Loucy (cell line): Measurements from ENCODE around the gene SLC30A2.

Experiments used
- H2AFZ ChIP-seq: fragments of 200-600 bp; sonication (generic); 2 replicates; pipeline ENCODE4 v1.6.0; 2016; ENCODE audit warnings: antibody characterized with exemption, mild to moderate bottlenecking, low read length, moderate library complexity
- H3F3A ChIP-seq: fragments of 200-600 bp; 2 replicates; pipeline ENCODE4 v1.6.0; 2016; ENCODE audit warnings: antibody characterized with exemption, low read depth, mild to moderate bottlenecking
- H3K27me3 ChIP-seq: fragments of 200-600 bp; sonication (generic); 2 replicates; pipeline ENCODE4 v1.6.1; 2014; ENCODE audit warnings: low read length, mild to moderate bottlenecking; ENCODE audit not compliant: insufficient read depth, poor library complexity, severe bottlenecking
- H3K36me3 ChIP-seq: fragments of 200-600 bp; sonication (generic); 2 replicates; pipeline ENCODE4 v1.6.1; 2016; ENCODE audit warnings: low read length; ENCODE audit not compliant: insufficient read depth
- H3K4me1 ChIP-seq: fragments of 200-600 bp; sonication (generic); 2 replicates; pipeline ENCODE4 v1.5.1; 2014; ENCODE audit warnings: low read length, mild to moderate bottlenecking; ENCODE audit not compliant: insufficient read depth, poor library complexity, severe bottlenecking
- H3K4me2 ChIP-seq: fragments of 200-600 bp; sonication (generic); 2 replicates; pipeline ENCODE4 v1.6.0; 2014; ENCODE audit warnings: antibody characterized with exemption, low read length, low read depth, mild to moderate bottlenecking; ENCODE audit not compliant: poor library complexity, severe bottlenecking
- H3K4me3 ChIP-seq: fragments of 200-600 bp; sonication (generic); 2 replicates; pipeline ENCODE4 v1.5.1; 2014; ENCODE audit warnings: low read length, mild to moderate bottlenecking, mixed read lengths; ENCODE audit not compliant: poor library complexity, severe bottlenecking
- H3K79me2 ChIP-seq: fragments of 200-600 bp; sonication (generic); 2 replicates; pipeline ENCODE4 v1.6.1; 2014; ENCODE audit warnings: low read length; ENCODE audit not compliant: insufficient read depth
- H3K9ac ChIP-seq: fragments of 200-600 bp; sonication (generic); 2 replicates; pipeline ENCODE4 v1.6.0; 2014; ENCODE audit warnings: mild to moderate bottlenecking, low read depth, low read length, moderate library complexity; ENCODE audit not compliant: poor library complexity, severe bottlenecking
- H3K9me2 ChIP-seq: fragments of 200-600 bp; sonication (generic); replicated peaks from 2 replicates; pipeline ENCODE4 v1.6.1; 2016; ENCODE audit warnings: low read depth, low read length, mixed read lengths
- H3K9me3 ChIP-seq: fragments of 200-600 bp; sonication (generic); 2 replicates; pipeline ENCODE4 v1.6.1; 2014; ENCODE audit warnings: mild to moderate bottlenecking, antibody characterized with exemption, low read length, low read depth; ENCODE audit not compliant: insufficient read depth
- H4K20me1 ChIP-seq: fragments of 200-600 bp; sonication (generic); 2 replicates; pipeline ENCODE4 v1.6.0; 2014; ENCODE audit warnings: antibody characterized with exemption, low read length, mild to moderate bottlenecking; ENCODE audit not compliant: insufficient read depth, poor library complexity, severe bottlenecking
- CTCF ChIP-seq: fragments of 200-600 bp; sonication (generic); conservative IDR thresholded peaks from 2 replicates; pipeline ENCODE4 v1.5.1; 2014; ENCODE audit warnings: mild to moderate bottlenecking, antibody characterized with exemption, low read length
- EZH2phosphoT487 ChIP-seq: fragments of 200-600 bp; IDR thresholded peaks from 2 replicates; pipeline ENCODE4 v1.6.1; 2018; ENCODE audit warnings: antibody characterized with exemption, mild to moderate bottlenecking, moderate library complexity, borderline replicate concordance

Gene SLC30A2

GRCh38 chr1:26009796-26010447 is 36.0 kb downstream of the SLC30A2 start:
- Histone ChIP-seq H3K79me2 (no peaks in the 10 kb centered on the region), H3K27me3 (no peaks in the 10 kb centered on the region), H3K36me3 (no peaks in the 10 kb centered on the region), H3K4me1 (peaks cover 3% of the 10 kb centered on the region), H3K9me2 (no peaks in the 10 kb centered on the region), H4K20me1 (no peaks in the 10 kb centered on the region), H3F3A (no peaks in the 10 kb centered on the region), H3K4me3 (no peak overlapping the region), H3K9ac (no peak overlapping the region), H2AFZ (no peak overlapping the region; the same call in 1 of the 2 replicates), H3K9me3 (no peaks in the 10 kb centered on the region), H3K4me2 (no peak overlapping the region)
- TF ChIP-seq CTCF = peak; percentile 50
- no peak for TF ChIP-seq EZH2phosphoT487

- no peak overlapping the region for H2AFZ ChIP-seq
- no peaks in the 10 kb centered on the region for H3K36me3 ChIP-seq
- no peaks in the 10 kb centered on the region for H3F3A ChIP-seq
- H3K9me3 ChIP-seq = no peaks in the 10 kb centered on the region
- no peaks in the 10 kb centered on the region for H3K27me3 ChIP-seq
- no peak overlapping the region for H3K9ac ChIP-seq
- H3K79me2 ChIP-seq = no peaks in the 10 kb centered on the region
- peaks cover 3% of the 10 kb centered on the region for H3K4me1 ChIP-seq
- H3K4me3 ChIP-seq = no peak overlapping the region
- H3K4me2 ChIP-seq = no peak overlapping the region
- no peaks in the 10 kb centered on the region for H3K9me2 ChIP-seq
- TF ChIP-seq EZH2phosphoT487 (no peak), CTCF (no peak)
- no peaks in the 10 kb centered on the region for H4K20me1 ChIP-seq
Observed at GRCh38 chr1:26006710-26007109, 39.2 kb downstream of the SLC30A2 start.

GRCh38 chr1:26005434-26006105 is 40.3 kb downstream of the SLC30A2 start:
- Histone ChIP-seq H3K9ac (no peak overlapping the region), H4K20me1 (no peaks in the 10 kb centered on the region), H3K79me2 (no peaks in the 10 kb centered on the region), H2AFZ (no peak overlapping the region), H3K4me3 (no peak overlapping the region), H3K4me1 (peaks cover 3% of the 10 kb centered on the region), H3F3A (no peaks in the 10 kb centered on the region), H3K9me2 (no peaks in the 10 kb centered on the region), H3K9me3 (no peaks in the 10 kb centered on the region), H3K4me2 (no peak overlapping the region), H3K27me3 (no peaks in the 10 kb centered on the region), H3K36me3 (no peaks in the 10 kb centered on the region)
- TF ChIP-seq EZH2phosphoT487 (no peak), CTCF (no peak)
